ENCODE data around the gene PPP1R16B. TPM values are rescaled to one million over a fixed set of nuclear protein-coding genes. Genes with fewer than 3 reads are reported as not detected.

The PPP1R16B gene
- total RNA-seq, 4 donors from 2014 or later = 0.72 to 3.0 (median 1.4) TPM

- no peak overlapping the region for H3K4me3 ChIP-seq (ENCODE audit: low read depth, poor library complexity, severe bottlenecking)
- no peak for DNase-seq (ENCODE audit: low spot score in 2 of 2)
- TF ChIP-seq CTCF (IDR thresholded peaks at IDR 0.05) (no peak), POLR2A (IDR thresholded peaks at IDR 0.05) (no peak)
- intact Hi-C loops (cut with DNase I; ENCODE audit: low total_unique reads) = loop anchor here (10.0 kb wide), 1 partner anchor 251 kb away; no protein-coding TSS in a partner anchor
These were observed 90.6 kb downstream of the PPP1R16B start for GRCh38 chr20:38896009-38896594.

- 80 to 85% methylated on average over 4 of the region's 4 CpGs for WGBS, 2 donors
These were observed 91.8 kb downstream of the PPP1R16B start for GRCh38 chr20:38897267-38897666.

GRCh38 chr20:38900606-38901005, 95.1 kb downstream of the PPP1R16B start:
- WGBS, 2 donors = 89 to 90% methylated on average over 12 to 13 of the region's 13 CpGs
- intact Hi-C loops (cut with DNase I; ENCODE audit: low total_unique reads) = loop anchor here (5.0 kb wide), 1 partner anchor 1142 kb away; no protein-coding TSS in a partner anchor
- TF ChIP-seq CTCF (IDR thresholded peaks at IDR 0.05) (no peak), POLR2A (IDR thresholded peaks at IDR 0.05) (no peak)
- DNase-seq (ENCODE audit: low spot score in 2 of 2) = no peak
- no peak overlapping the region for H3K4me3 ChIP-seq (ENCODE audit: low read depth, poor library complexity, severe bottlenecking)

More at GRCh38 chr20:38897267-38897666, 91.8 kb downstream of the PPP1R16B start:
- intact Hi-C loops (cut with DNase I; ENCODE audit: low total_unique reads) = loop anchor here (10.0 kb wide), 1 partner anchor 252 kb away; no protein-coding TSS in a partner anchor
- no peak for DNase-seq (ENCODE audit: low spot score in 2 of 2)
- TF ChIP-seq CTCF (IDR thresholded peaks at IDR 0.05) = no peak
- no peak for TF ChIP-seq POLR2A (IDR thresholded peaks at IDR 0.05)
- H3K4me3 ChIP-seq (ENCODE audit: low read depth, poor library complexity, severe bottlenecking) = no peak overlapping the region

- DNase-seq (ENCODE audit: low spot score in 2 of 2) = no peak
- no peak overlapping the region for H3K4me3 ChIP-seq (ENCODE audit: low read depth, poor library complexity, severe bottlenecking)
- intact Hi-C loops (cut with DNase I; ENCODE audit: low total_unique reads) = loop anchor here (5.0 kb wide), 1 partner anchor 1140 kb away; no protein-coding TSS in a partner anchor
- 86 to 94% methylated on average over 8 of the region's 8 CpGs for WGBS, 2 donors
- TF ChIP-seq POLR2A (IDR thresholded peaks at IDR 0.05) (no peak), CTCF (IDR thresholded peaks at IDR 0.05) (no peak)
These were observed 97.1 kb downstream of the PPP1R16B start for GRCh38 chr20:38902601-38903000.

GRCh38 chr20:38903335-38903734, 97.8 kb downstream of the PPP1R16B start:
- DNase-seq (ENCODE audit: low spot score in 2 of 2) = no peak
- WGBS, 2 donors = 41 to 44% methylated on average over 5 of the region's 5 CpGs
- intact Hi-C loops (cut with DNase I; ENCODE audit: low total_unique reads) = loop anchor here (5.0 kb wide), 1 partner anchor 1139 kb away; no protein-coding TSS in a partner anchor

More at GRCh38 chr20:38903335-38903734, 97.8 kb downstream of the PPP1R16B start:
- TF ChIP-seq POLR2A (IDR thresholded peaks at IDR 0.05) (no peak), CTCF (IDR thresholded peaks at IDR 0.05) (no peak)
- no peak overlapping the region for H3K4me3 ChIP-seq (ENCODE audit: low read depth, poor library complexity, severe bottlenecking)
